Tibial nerve (tissue), 3 donors: ENCODE measurements around the gene MAPRE2.

Source experiments
- CTCF ChIP-seq, 5 experiments: fragments of 200-600 bp in 3 of 5; fragments of 450-650 bp in 2 of 5; sonication (generic) in 3 of 5; IDR thresholded peaks; one replicate each; pipeline ENCODE4 v1.5.1; 2016 to 2019; ENCODE audit warnings: antibody characterized with exemption in 5 of 5, mild to moderate bottlenecking in 3 of 5, moderate library complexity in 2 of 5
- POLR2A ChIP-seq, 2 donors: fragments of 450-650 bp; IDR thresholded peaks; one replicate each; pipeline ENCODE4 v1.6.1; 2017; ENCODE audit warnings: antibody characterized with exemption in 2 of 2, mild to moderate bottlenecking in 2 of 2, moderate library complexity in 2 of 2

GRCh38 chr18:35172009-35172408 is 130.8 kb downstream of the MAPRE2 start:
- TF ChIP-seq POLR2A (IDR thresholded peaks at IDR 0.05) (no peak), CTCF (IDR thresholded peaks at IDR 0.05) (no peak)
